ENCODE results near the gene ATP8B4.

DNA sequence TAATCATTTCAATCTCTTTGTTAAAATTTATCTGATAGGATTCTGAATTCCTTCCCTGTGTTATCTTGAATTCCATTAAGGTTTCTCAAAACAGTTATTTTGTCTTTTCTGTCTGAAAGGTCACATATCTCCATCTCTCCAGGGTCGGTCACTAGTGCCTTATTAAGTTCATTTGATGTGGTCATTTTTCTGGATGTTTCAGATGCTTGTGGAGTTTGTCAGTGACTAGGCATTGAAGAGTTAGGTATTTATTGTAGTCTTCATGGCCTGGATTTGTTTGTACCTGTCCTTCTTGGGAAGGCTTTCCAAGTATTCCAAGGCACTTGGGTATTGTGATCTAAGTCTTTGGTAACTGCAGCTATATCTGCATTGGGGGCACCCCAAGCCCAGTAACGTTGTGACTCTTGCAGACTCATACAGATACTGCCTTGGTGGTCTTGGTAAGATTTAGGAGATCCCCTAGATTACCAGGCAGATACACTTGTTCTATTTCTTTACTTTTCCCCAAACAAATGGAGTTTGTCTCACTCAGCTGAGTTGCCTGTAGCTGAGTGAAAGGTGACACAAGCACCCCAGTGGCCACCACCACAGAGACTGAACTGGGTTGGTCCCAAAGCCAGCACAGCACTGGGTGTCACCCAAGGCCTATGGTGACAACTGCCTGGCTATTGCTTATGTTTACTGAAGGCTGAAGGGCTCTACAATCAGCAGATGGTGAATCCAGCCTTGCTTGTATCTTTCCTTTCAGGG, 44.1 kb upstream of the ATP8B4 start:
- TF ChIP-seq, protein P1, sequence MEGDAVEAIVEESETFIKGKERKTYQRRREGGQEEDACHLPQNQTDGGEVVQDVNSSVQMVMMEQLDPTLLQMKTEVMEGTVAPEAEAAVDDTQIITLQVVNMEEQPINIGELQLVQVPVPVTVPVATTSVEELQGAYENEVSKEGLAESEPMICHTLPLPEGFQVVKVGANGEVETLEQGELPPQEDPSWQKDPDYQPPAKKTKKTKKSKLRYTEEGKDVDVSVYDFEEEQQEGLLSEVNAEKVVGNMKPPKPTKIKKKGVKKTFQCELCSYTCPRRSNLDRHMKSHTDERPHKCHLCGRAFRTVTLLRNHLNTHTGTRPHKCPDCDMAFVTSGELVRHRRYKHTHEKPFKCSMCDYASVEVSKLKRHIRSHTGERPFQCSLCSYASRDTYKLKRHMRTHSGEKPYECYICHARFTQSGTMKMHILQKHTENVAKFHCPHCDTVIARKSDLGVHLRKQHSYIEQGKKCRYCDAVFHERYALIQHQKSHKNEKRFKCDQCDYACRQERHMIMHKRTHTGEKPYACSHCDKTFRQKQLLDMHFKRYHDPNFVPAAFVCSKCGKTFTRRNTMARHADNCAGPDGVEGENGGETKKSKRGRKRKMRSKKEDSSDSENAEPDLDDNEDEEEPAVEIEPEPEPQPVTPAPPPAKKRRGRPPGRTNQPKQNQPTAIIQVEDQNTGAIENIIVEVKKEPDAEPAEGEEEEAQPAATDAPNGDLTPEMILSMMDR (IDR thresholded peaks at IDR 0.05), result no peak
- TF ChIP-seq POLR2AphosphoS5 (IDR thresholded peaks at IDR 0.05) (no peak), POLR2A (IDR thresholded peaks at IDR 0.05) (no peak)

Measured in prostate gland (tissue), 2 donors.